Measurements from ENCODE around the gene KRTAP10-1.
"Not testable (repeated sequence)": the region's sequence is repeated elsewhere in the genome, so short reads cannot be mapped to it uniquely, and the experiment has no call there.

KRTAP10-1 gene

DNA sequence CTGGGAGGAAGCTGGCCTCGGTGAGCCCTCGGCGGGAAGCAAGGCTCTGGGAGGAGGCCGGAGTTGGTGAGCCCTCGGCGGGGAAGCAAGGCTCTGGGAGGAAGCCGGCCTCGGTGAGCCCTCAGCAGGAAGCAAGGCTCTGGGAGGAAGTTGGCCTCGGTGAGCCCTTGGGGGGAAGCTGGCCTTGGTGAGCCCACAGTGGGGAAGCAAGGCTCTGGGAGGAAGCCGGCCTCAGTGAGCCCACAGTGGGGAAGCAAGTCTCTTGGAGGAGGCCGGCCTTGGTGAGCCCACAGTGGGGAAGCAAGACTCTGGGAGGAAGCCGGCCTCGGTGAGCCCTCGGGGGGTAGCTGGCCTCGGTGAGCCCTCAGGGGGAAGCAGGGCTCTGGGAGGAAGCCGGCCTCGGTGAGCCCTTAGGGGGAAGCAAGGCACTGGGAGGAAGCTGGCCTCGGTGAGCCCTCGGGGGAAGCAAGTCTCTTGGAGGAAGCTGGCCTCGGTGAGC, 36.0 kb downstream of the KRTAP10-1 start:
- Histone ChIP-seq H2AFZ (ENCODE audit: low read depth, low read length) (no peak overlapping the region), H3K4me2 (ENCODE audit: low read length) (no peak overlapping the region), H4K20me1 (ENCODE audit: insufficient read depth, low read length) (no peaks in the 10 kb centered on the region), H3K36me3 (replicated peaks; ENCODE audit: low read depth, low read length) (no peaks in the 10 kb centered on the region), H3K27ac (ENCODE audit: low read length) (no peak overlapping the region), H3K9me3 (ENCODE audit: insufficient read depth, low read length) (no peaks in the 10 kb centered on the region), H3K4me3 (ENCODE audit: low read length) (no peak overlapping the region), H3K4me1 (ENCODE audit: low read length) (no peaks in the 10 kb centered on the region; the same call in 1 of the 2 replicates), H3K9ac (ENCODE audit: low read length) (no peak overlapping the region), H3K79me2 (ENCODE audit: low read length) (no peaks in the 10 kb centered on the region), H3K27me3 (ENCODE audit: low read depth, low read length) (no peaks in the 10 kb centered on the region)
- TF ChIP-seq EZH2phosphoT487 (IDR thresholded peaks at IDR 0.05; ENCODE audit: low read depth) (no peak), CTCF (IDR thresholded peaks at IDR 0.05; ENCODE audit: low read depth, low read length) (no peak)

DNA sequence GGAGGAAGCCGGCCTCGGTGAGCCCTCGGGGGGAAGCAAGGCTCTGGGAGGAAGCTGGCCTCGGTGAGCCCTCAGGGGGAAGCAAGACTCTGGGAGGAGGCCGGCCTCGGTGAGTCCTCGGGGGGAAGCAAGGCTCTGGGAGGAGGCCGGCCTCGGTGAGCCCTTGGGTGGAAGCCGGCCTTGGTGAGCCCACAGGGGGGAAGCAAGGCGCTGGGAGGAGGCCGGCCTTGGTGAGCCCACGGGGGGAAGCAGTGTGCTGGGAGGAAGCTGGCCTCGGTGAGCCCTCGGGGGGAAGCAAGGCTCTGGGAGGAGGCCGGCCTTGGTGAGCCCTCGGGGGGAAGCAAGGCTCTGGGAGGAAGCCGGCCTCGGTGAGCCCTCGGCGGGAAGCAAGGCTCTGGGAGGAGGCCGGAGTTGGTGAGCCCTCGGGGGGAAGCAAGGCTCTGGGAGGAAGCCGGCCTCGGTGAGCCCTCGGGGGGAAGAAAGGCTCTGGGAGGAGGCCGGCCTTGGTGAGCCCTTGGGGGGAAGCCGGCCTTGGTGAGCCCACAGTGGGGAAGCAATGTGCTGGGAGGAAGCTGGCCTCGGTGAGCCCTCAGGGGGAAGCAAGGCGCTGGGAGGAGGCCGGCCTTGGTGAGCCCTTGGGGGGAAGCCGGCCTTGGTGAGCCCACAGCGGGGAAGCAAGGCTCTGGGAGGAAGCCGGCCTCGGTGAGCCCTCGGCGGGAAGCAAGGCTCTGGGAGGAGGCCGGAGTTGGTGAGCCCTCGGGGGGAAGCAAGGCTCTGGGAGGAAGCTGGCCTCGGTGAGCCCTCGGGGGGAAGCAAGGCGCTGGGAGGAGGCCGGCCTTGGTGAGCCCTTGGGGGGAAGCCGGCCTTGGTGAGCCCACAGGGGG, 36.7 kb downstream of the KRTAP10-1 start:
- not testable (repeated sequence) for H3K36me3 ChIP-seq (replicated peaks; ENCODE audit: low read depth, low read length); H3K4me2 ChIP-seq (ENCODE audit: low read length); H3K9ac ChIP-seq (ENCODE audit: low read length); H3K79me2 ChIP-seq (ENCODE audit: low read length); H3K27ac ChIP-seq (ENCODE audit: low read length); H4K20me1 ChIP-seq (ENCODE audit: insufficient read depth, low read length); H3K4me3 ChIP-seq (ENCODE audit: low read length); H3K9me3 ChIP-seq (ENCODE audit: insufficient read depth, low read length); H2AFZ ChIP-seq (ENCODE audit: low read depth, low read length); H3K27me3 ChIP-seq (ENCODE audit: low read depth, low read length); H3K4me1 ChIP-seq (ENCODE audit: low read length)

GRCh38 chr21:44502171-44502958, 37.6 kb downstream of the KRTAP10-1 start:
- TF ChIP-seq EZH2phosphoT487 (IDR thresholded peaks at IDR 0.05; ENCODE audit: low read depth): no peak
- TF ChIP-seq CTCF (IDR thresholded peaks at IDR 0.05; ENCODE audit: low read depth, low read length): no peak
- Histone ChIP-seq H3K4me1 (ENCODE audit: low read length) (no peaks in the 10 kb centered on the region; the same call in 1 of the 2 replicates), H3K36me3 (replicated peaks; ENCODE audit: low read depth, low read length) (no peaks in the 10 kb centered on the region), H3K9ac (ENCODE audit: low read length) (no peak overlapping the region), H3K27ac (ENCODE audit: low read length) (no peak overlapping the region), H4K20me1 (ENCODE audit: insufficient read depth, low read length) (no peaks in the 10 kb centered on the region), H3K79me2 (ENCODE audit: low read length) (no peaks in the 10 kb centered on the region), H3K4me3 (ENCODE audit: low read length) (no peak overlapping the region), H3K27me3 (ENCODE audit: low read depth, low read length) (peaks cover 3% of the 10 kb centered on the region; the same call in 1 of the 2 replicates), H3K4me2 (ENCODE audit: low read length) (no peak overlapping the region), H2AFZ (ENCODE audit: low read depth, low read length) (no peak overlapping the region), H3K9me3 (ENCODE audit: insufficient read depth, low read length) (no peaks in the 10 kb centered on the region)

DNA sequence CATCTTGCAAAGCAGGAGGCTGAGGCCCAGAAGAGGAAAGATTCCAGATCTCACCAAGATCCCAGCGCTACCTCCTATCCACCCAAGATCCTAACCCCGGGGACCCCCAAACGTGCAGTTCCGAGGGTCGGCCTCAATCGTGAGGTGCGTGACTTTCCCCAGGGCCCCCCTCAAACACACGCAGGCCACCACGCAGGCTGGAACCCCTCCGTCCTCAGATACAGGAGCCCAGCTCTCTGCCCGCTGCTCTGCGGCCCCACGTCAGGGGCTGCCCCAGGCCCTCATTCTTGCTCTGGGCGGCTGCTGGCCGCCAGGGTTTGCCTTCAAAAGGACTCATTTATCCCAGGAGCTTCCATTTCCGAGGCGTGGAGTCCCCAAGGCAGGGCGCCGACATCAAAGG, 39.9 kb downstream of the KRTAP10-1 start:
- H3K4me1 ChIP-seq (ENCODE audit: low read length): no peaks in the 10 kb centered on the region
- H3K9me3 ChIP-seq (ENCODE audit: insufficient read depth, low read length): no peaks in the 10 kb centered on the region
- no peaks in the 10 kb centered on the region for H3K79me2 ChIP-seq (ENCODE audit: low read length)
- H3K4me2 ChIP-seq (ENCODE audit: low read length): no peak overlapping the region
- H3K4me3 ChIP-seq (ENCODE audit: low read length): no peak overlapping the region
- no peaks in the 10 kb centered on the region for H3K36me3 ChIP-seq (replicated peaks; ENCODE audit: low read depth, low read length)
- no peak overlapping the region for H3K27ac ChIP-seq (ENCODE audit: low read length)
- no peak overlapping the region for H3K9ac ChIP-seq (ENCODE audit: low read length)
- no peak for TF ChIP-seq CTCF (IDR thresholded peaks at IDR 0.05; ENCODE audit: low read depth, low read length)
- no peak for TF ChIP-seq EZH2phosphoT487 (IDR thresholded peaks at IDR 0.05; ENCODE audit: low read depth)
- H2AFZ ChIP-seq (ENCODE audit: low read depth, low read length): no peak overlapping the region
- H4K20me1 ChIP-seq (ENCODE audit: insufficient read depth, low read length): no peaks in the 10 kb centered on the region
- peaks cover 3% of the 10 kb centered on the region; the same call in 1 of the 2 replicates for H3K27me3 ChIP-seq (ENCODE audit: low read depth, low read length)
